Mucosa of rectum (tissue), 2 donors: Measurements from ENCODE around the gene CRKL.
"Not testable (repeated sequence)": the region's sequence is repeated elsewhere in the genome, so short reads cannot be mapped to it uniquely, and the experiment has no call there.

Experiments
- H3K27ac ChIP-seq, 2 donors: one replicate each; pipeline ENCODE4 v1.7.0; 2013; ENCODE audit warnings: inconsistent platforms in 2 of 2, low read depth in 2 of 2, low read length in 2 of 2
- H3K27me3 ChIP-seq, 2 donors: one replicate each; pipeline ENCODE4 v1.7.0; 2013; ENCODE audit warnings: low read length in 2 of 2; ENCODE audit not compliant: control insufficient read depth in 2 of 2, insufficient read depth in 2 of 2
- H3K36me3 ChIP-seq, 2 donors: one replicate each; pipeline ENCODE4 v1.7.0; 2013; ENCODE audit warnings: low read length in 2 of 2; ENCODE audit not compliant: control insufficient read depth in 2 of 2, insufficient read depth in 2 of 2
- H3K4me1 ChIP-seq, 2 donors: one replicate each; pipeline ENCODE4 v1.7.0; 2013; ENCODE audit warnings: low read length in 2 of 2, mild to moderate bottlenecking in 1 of 2; ENCODE audit not compliant: control insufficient read depth in 2 of 2, insufficient read depth in 2 of 2
- H3K4me3 ChIP-seq, 2 donors: one replicate each; pipeline ENCODE4 v1.7.0; 2013; ENCODE audit warnings: low read length in 2 of 2
- H3K9ac ChIP-seq, 2 donors: one replicate each; pipeline ENCODE4 v1.7.0; 2013; ENCODE audit warnings: low read length in 2 of 2, low read depth in 1 of 2, mild to moderate bottlenecking in 1 of 2
- H3K9me3 ChIP-seq, 2 donors: one replicate each; pipeline ENCODE4 v1.7.0; 2013; ENCODE audit warnings: low read length in 2 of 2; ENCODE audit not compliant: control insufficient read depth in 2 of 2
- donor health status: healthy.
- donor health status: Normal muscosa, but diverticular disease.

The CRKL gene

GRCh38 chr22:20933910-20934309 is 16.7 kb downstream of the CRKL start:
- no peak overlapping the region for H3K4me3 ChIP-seq
- H3K9ac ChIP-seq: no peak overlapping the region
- H3K36me3 ChIP-seq: peaks cover 9 to 18% of the 10 kb centered on the region in 2 donors
- peaks cover 12 to 18% of the 10 kb centered on the region in 2 donors for H3K4me1 ChIP-seq
- H3K27me3 ChIP-seq: no peaks in the 10 kb centered on the region
- no peak overlapping the region for H3K27ac ChIP-seq
- no peaks in the 10 kb centered on the region for H3K9me3 ChIP-seq

- Histone ChIP-seq H3K36me3 (peaks cover 9 to 18% of the 10 kb centered on the region in 2 donors), H3K4me1 (peaks cover 13 to 19% of the 10 kb centered on the region in 2 donors)
- H3K9ac ChIP-seq, H3K4me3 ChIP-seq, H3K9me3 ChIP-seq, H3K27ac ChIP-seq, H3K27me3 ChIP-seq: not testable (repeated sequence)
These were observed 17.8 kb downstream of the CRKL start for GRCh38 chr22:20935049-20935448.

- Histone ChIP-seq H3K4me1 (peaks cover 15 to 22% of the 10 kb centered on the region in 2 donors), H3K36me3 (peaks cover 9 to 20% of the 10 kb centered on the region in 2 donors)
- not testable (repeated sequence) for H3K9ac ChIP-seq, H3K27ac ChIP-seq, H3K4me3 ChIP-seq, H3K9me3 ChIP-seq, H3K27me3 ChIP-seq
These were observed 18.8 kb downstream of the CRKL start for GRCh38 chr22:20935780-20936539.

- H3K27me3 ChIP-seq: no peaks in the 10 kb centered on the region
- H3K36me3 ChIP-seq: peaks cover 9 to 17% of the 10 kb centered on the region in 2 donors
- no peak overlapping the region for H3K27ac ChIP-seq
- peaks cover 15 to 22% of the 10 kb centered on the region in 2 donors for H3K4me1 ChIP-seq
- no peak overlapping the region for H3K4me3 ChIP-seq
- H3K9me3 ChIP-seq: no peaks in the 10 kb centered on the region
- no peak overlapping the region for H3K9ac ChIP-seq
These were observed 20.0 kb downstream of the CRKL start for GRCh38 chr22:20937031-20937793.

GRCh38 chr22:20937794-20938671 is 20.8 kb downstream of the CRKL start:
- Histone ChIP-seq H3K4me1 (peaks cover 15 to 22% of the 10 kb centered on the region in 2 donors), H3K27me3 (no peaks in the 10 kb centered on the region), H3K9me3 (no peaks in the 10 kb centered on the region), H3K36me3 (peaks cover 9 to 17% of the 10 kb centered on the region in 2 donors), H3K4me3 (no peak overlapping the region), H3K9ac (no peak overlapping the region), H3K27ac (no peak overlapping the region)

- H3K27ac ChIP-seq: not testable (repeated sequence)
- H3K4me1 ChIP-seq: peaks cover 15 to 22% of the 10 kb centered on the region in 2 donors
These were observed 22.4 kb downstream of the CRKL start for GRCh38 chr22:20939457-20940185.

GRCh38 chr22:20940186-20940651 is 23.0 kb downstream of the CRKL start:
- Histone ChIP-seq H3K36me3 (peaks cover 4 to 13% of the 10 kb centered on the region in 2 donors), H3K4me1 (peaks cover 15 to 22% of the 10 kb centered on the region in 2 donors), H3K4me3 (no peak overlapping the region), H3K27me3 (no peaks in the 10 kb centered on the region), H3K9ac (no peak overlapping the region), H3K27ac (no peak overlapping the region), H3K9me3 (no peaks in the 10 kb centered on the region)

More at GRCh38 chr22:20939457-20940185, 22.4 kb downstream of the CRKL start:
- H3K27me3 ChIP-seq, H3K9me3 ChIP-seq, H3K9ac ChIP-seq, H3K4me3 ChIP-seq: not testable (repeated sequence)
- H3K36me3 ChIP-seq: peaks cover 4 to 13% of the 10 kb centered on the region in 2 donors

- Histone ChIP-seq H3K27ac (no peak overlapping the region), H3K27me3 (no peaks in the 10 kb centered on the region), H3K4me1 (peaks cover 15 to 22% of the 10 kb centered on the region in 2 donors), H3K9me3 (no peaks in the 10 kb centered on the region), H3K4me3 (no peak overlapping the region), H3K36me3 (peaks cover 1 to 10% of the 10 kb centered on the region in 2 donors), H3K9ac (no peak overlapping the region)
These were observed 23.7 kb downstream of the CRKL start for GRCh38 chr22:20940904-20941385.

GRCh38 chr22:20942203-20942902 is 25.1 kb downstream of the CRKL start:
- not testable (repeated sequence) for H3K27me3 ChIP-seq, H3K27ac ChIP-seq, H3K9ac ChIP-seq, H3K9me3 ChIP-seq, H3K4me3 ChIP-seq
- Histone ChIP-seq H3K36me3 (peaks cover 0 to 13% of the 10 kb centered on the region in 2 donors), H3K4me1 (peaks cover 14 to 15% of the 10 kb centered on the region in 2 donors)
